AG04450 (cell line): ENCODE results near the gene GAPDHS. TPM values are rescaled to one million over a fixed set of nuclear protein-coding genes. Genes with fewer than 3 reads are reported as not detected.

Experiments used
- CTCF ChIA-PET: fragments of 300-600, 350-600 bp; formaldehyde crosslinking; extraction: SDS; loops from one replicate; lab custom pipeline; 2022; ENCODE audit warnings: antibody characterized with exemption, inconsistent platforms; lab: Charles Lee
- POLR2A ChIA-PET: fragments of 350-600 bp; formaldehyde crosslinking; extraction: SDS; loops from one replicate; lab custom pipeline; 2021; ENCODE audit warnings: antibody characterized with exemption, inconsistent platforms; lab: Yijun Ruan, JAX
- DNase-seq: peaks from one replicate; pipeline ENCODE4 v3.0.0-alpha.2; 2011; ENCODE audit warnings: low read depth, low spot score
- H3K27ac ChIP-seq: one replicate; pipeline ENCODE4 v1.5.1; 2012; ENCODE audit warnings: low read depth, low read length, control low read depth
- H3K27me3 ChIP-seq: one replicate; pipeline ENCODE4 v1.6.0; 2012; ENCODE audit warnings: low read length; ENCODE audit not compliant: control insufficient read depth, insufficient read depth
- H3K4me3 ChIP-seq: 2 replicates; pipeline ENCODE4 v1.5.1; 2011; ENCODE audit warnings: mild to moderate bottlenecking, low read depth, low read length, control low read depth
- H3K9me3 ChIP-seq: 2 replicates; pipeline ENCODE4 v1.5.1; 2012; ENCODE audit warnings: low read length; ENCODE audit not compliant: control insufficient read depth, insufficient read depth
- polyA plus RNA-seq: library from polyadenylated mRNA; depleted of rRNA; stranded (reverse); fragments of >200 nt; gene quantifications from 2 replicates; pipeline ENCODE4 v1.2.3, GENCODE V29; 2011
- TF ChIP-seq, protein P1 (sequence below): IDR thresholded peaks from 2 replicates; pipeline ENCODE4 v1.5.1; 2011; ENCODE audit warnings: low read depth, low read length, control low read depth, inconsistent platforms

Gene GAPDHS
- polyA plus RNA-seq, 1 experiment, result not detected

DNA sequence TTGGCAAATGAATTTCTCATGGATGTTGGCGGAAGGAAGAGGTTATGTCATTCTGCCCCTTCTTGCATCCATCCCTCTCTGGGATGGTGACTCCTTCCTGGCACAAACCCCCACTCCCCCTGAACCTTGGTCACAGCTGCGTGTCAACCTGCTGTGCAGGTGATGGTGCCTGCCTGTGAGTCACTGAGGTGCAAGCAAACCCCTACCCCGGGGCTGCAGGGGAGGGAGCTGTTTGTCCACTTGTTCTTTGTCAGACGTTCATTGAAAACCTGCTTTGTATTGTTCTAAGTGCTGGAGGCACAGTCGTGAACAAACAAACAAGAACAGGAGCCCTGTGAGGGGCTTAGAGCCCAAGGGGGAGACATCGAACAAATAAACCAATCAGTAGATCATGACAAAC, 2.0 kb upstream of the GAPDHS start:
- no peak for DNase-seq
- peaks cover 7% of the 10 kb centered on the region for H3K27me3 ChIP-seq
- CTCF ChIA-PET, result interaction anchor here (1.0 kb wide), 1 partner anchor 17 kb away, joined by 3 read pairs; no protein-coding TSS in a partner anchor
- POLR2A ChIA-PET, result no interaction called here
- TF ChIP-seq, protein P1, sequence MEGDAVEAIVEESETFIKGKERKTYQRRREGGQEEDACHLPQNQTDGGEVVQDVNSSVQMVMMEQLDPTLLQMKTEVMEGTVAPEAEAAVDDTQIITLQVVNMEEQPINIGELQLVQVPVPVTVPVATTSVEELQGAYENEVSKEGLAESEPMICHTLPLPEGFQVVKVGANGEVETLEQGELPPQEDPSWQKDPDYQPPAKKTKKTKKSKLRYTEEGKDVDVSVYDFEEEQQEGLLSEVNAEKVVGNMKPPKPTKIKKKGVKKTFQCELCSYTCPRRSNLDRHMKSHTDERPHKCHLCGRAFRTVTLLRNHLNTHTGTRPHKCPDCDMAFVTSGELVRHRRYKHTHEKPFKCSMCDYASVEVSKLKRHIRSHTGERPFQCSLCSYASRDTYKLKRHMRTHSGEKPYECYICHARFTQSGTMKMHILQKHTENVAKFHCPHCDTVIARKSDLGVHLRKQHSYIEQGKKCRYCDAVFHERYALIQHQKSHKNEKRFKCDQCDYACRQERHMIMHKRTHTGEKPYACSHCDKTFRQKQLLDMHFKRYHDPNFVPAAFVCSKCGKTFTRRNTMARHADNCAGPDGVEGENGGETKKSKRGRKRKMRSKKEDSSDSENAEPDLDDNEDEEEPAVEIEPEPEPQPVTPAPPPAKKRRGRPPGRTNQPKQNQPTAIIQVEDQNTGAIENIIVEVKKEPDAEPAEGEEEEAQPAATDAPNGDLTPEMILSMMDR, result no peak
- no peak overlapping the region for H3K4me3 ChIP-seq
- peaks cover 6% of the 10 kb centered on the region; the same call in 1 of the 2 replicates for H3K9me3 ChIP-seq
- H3K27ac ChIP-seq, result no peak overlapping the region

DNA sequence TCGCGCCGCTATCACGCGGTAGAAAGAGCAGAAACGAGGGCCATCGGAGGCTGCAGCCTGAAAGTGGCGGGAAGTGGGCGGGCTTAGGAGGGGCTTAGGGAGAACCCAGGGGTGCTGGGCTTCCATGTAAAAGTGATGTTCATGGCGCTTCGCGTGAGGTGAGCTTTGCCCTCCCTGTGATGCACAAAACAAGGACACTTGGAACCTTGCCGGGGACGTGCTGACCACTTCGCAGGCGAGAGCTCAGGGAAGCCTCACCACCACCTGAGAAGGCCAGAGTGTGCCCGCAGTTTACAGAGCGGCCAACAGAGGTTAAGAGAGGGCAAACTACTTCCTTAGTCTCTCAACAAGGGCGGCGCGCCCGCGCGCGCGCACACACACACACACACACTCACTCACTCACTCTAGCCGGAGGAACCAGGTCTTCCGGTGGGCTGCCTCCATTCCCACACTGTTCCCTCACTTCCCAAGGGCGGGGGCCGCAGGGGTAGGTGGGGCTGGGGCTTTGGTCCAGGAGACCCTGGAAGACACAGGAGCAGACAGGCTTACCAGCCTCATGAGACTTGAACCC, 651 bp downstream of the GAPDHS start:
- Histone ChIP-seq H3K4me3 (peak overlapping the region; percentile 29), H3K27me3 (peaks cover 7% of the 10 kb centered on the region), H3K27ac (no peak overlapping the region), H3K9me3 (peaks cover 6% of the 10 kb centered on the region; the same call in 1 of the 2 replicates)
- no peak for DNase-seq
- TF ChIP-seq, protein P1, result no peak
- ChIA-PET POLR2A (no interaction called here), CTCF (interaction anchor here (1.0 kb wide), 1 partner anchor 180 kb away, joined by 3 read pairs; no protein-coding TSS in a partner anchor)

DNA sequence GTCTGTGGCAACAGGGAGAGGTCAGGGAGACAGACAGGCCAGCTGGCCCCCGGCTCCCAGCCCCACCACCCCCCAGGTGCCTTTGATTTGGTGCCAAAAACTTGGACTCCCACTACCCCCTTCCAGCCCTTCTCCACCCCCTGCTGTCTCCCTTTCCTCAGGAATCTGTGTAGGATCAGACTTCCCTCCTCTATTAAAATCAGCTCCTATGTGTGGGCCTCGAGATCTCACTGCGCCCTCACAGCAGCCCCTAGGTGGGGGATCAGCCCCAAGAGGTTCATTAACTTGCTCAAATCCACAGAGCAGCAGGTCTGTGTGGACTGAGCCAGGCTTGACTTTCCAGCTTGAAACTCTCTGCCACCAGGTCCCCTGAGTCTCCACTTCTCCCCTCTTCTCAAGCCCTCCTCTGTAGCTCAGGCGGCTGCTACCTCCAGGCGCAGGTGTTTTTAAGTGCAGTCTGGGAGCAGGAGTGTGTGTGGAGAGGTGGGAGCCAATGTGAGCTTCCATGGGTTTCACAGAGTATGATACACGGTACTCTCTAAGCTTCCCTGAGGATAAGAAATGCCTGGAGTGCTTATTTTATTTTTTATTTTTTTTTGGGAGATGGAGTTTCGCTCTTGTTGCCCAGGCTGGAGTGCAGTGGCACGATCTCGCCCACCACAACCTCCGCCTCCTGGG, 1.7 kb downstream of the GAPDHS start:
- POLR2A ChIA-PET, result no interaction called here
- Histone ChIP-seq H3K4me3 (no peak overlapping the region), H3K27me3 (peaks cover 7% of the 10 kb centered on the region), H3K27ac (no peak overlapping the region), H3K9me3 (peaks cover 6% of the 10 kb centered on the region; the same call in 1 of the 2 replicates)
- TF ChIP-seq, protein P1, result no peak
- CTCF ChIA-PET, result interaction anchor here (1.0 to 1.5 kb wide), 2 partner anchors 13 to 182 kb away, joined by 3 read pairs; no protein-coding TSS in a partner anchor
- DNase-seq, result no peak

DNA sequence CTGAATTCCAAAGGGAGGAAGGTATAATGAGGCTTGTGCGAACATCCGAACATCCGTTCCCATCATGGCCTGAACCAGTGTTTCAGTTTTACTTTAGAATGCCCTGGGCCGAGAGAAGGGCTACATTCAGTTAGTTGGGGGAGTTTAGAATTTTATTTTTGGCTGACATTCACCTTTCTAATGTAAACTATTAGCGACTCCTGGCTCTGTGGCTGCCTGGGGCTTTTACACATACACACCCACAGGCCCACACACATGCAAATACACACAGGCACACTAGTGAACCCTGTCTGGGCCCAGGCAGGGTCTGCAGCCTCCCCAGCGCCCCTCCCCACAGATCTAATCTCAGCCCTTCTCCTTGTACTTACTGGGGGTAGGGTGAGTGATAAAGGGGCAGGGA, 6.1 kb downstream of the GAPDHS start:
- CTCF ChIA-PET, result no interaction called here
- Histone ChIP-seq H3K27ac (no peak overlapping the region), H3K4me3 (no peak overlapping the region), H3K27me3 (no peaks in the 10 kb centered on the region), H3K9me3 (no peaks in the 10 kb centered on the region; the same call in 1 of the 2 replicates)
- POLR2A ChIA-PET, result no interaction called here
- TF ChIP-seq, protein P1, result no peak
- no peak for DNase-seq

DNA sequence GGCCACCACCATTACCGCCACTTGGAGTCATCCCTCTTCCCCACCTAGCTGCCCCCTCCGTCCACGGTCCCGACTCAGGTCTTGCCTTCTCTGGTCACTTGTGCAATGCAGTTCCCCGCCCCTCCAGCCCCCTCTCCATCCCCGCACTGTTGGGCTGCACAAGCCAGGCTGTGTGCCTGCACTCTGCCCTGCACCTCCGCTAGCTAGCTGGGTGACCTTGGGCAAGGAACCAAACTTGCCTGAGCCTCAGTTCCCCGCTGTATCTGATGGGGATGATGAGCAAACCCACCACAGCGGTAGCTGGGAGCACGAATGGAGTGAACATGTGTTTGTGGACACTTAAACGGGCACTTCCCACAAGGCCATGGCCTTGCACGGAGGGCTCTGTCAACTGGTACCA, 6.6 kb downstream of the GAPDHS start:
- no peak overlapping the region for H3K4me3 ChIP-seq
- H3K9me3 ChIP-seq, result no peaks in the 10 kb centered on the region; the same call in 1 of the 2 replicates
- ChIA-PET POLR2A (interaction anchor here (0.7 kb wide), 1 partner anchor 228 kb away, joined by 4 read pairs; no protein-coding TSS in a partner anchor), CTCF (no interaction called here)
- no peak for DNase-seq
- TF ChIP-seq, protein P1, result no peak
- H3K27ac ChIP-seq, result no peak overlapping the region
- H3K27me3 ChIP-seq, result no peaks in the 10 kb centered on the region
